NCI-H128 (cell line): ENCODE data around the gene ITGB8.

Experiments used
- DNase-seq: peaks from one replicate; lab custom pipeline; 2025; ENCODE audit not compliant: unreplicated experiment; lab: John Stamatoyannopoulos, UW

The ITGB8 gene

DNA sequence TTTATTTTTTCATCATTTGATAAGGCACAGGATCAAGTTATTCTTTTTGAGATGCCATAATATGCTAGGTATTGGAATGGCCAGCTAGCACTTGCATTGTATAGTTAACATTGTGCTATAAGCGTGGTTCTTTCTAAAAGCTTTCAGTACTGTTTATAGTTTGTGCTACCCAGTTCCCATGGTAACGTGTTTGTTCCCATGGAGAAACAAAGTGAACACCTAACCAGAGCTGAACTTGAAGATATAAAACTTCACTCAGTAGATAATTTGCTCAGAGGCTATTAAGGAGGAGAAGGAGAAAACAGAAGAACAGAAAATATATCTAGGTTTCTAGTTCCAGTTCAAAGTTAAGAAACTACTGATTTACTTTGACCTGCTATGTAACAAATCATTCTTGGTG, 23.6 kb upstream of the ITGB8 start:
- DNase-seq = no peak

- DNase-seq = peak; percentile 12
Observed at GRCh38 chr7:20307901-20308300, 22.8 kb upstream of the ITGB8 start.

- DNase-seq = no peak
Observed at GRCh38 chr7:20310301-20310700, 20.4 kb upstream of the ITGB8 start.

- DNase-seq = no peak
Observed at GRCh38 chr7:20310963-20311742, 19.5 kb upstream of the ITGB8 start.

DNA sequence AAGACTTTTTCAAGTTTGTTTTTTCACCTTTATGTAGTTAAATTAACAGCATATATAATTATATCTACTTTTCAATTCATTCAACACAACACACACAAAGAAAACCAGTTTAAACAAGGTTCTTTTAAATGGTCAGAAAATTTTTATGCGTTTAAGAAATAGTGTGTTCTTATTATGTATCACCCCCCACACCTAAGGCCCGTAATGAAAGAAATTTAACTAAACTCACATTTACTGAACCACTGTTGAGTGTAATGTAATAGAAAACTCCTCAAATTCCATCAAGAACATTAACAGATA, 19.0 kb upstream of the ITGB8 start:
- DNase-seq = no peak

DNA sequence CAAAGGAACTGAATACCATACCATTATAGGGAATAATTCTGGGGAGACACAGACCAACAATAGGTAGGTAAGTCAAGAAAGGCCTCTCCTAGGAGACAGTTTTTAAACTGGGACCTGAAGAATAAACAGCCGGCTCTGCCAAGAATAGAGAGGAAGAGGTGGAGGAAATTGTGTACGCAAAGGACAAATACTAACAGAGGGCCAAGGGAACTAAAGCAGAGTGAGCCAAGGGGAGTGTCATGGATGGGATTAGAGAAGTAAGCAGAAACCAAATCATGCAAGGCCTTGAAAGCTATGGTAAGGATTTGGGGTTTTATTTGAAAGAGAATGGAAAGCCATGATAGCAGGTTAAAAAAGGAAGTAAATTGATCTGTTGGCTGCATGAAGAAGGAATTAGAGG, 18.1 kb upstream of the ITGB8 start:
- no peak for DNase-seq

DNA sequence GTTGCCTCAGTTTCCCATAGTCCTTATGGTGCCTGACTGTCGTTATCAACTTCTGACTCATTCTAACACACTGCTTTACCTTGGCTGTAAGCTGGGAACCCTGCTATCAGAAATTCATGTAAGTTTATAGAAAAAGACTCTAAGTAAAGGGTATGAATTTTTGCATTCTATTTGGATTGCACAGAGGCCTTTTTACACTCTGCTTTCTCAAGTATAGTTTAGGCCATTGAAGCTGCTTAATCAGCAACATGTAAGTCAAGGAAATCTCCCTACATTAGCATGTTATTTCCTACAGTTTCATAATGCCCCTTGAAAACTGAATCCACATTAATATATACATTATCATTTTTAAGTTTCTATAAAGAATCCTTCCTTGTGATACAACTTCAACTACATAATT, 17.1 kb upstream of the ITGB8 start:
- DNase-seq = no peak

- no peak for DNase-seq
Observed at GRCh38 chr7:20314198-20314597, 16.5 kb upstream of the ITGB8 start.

DNA sequence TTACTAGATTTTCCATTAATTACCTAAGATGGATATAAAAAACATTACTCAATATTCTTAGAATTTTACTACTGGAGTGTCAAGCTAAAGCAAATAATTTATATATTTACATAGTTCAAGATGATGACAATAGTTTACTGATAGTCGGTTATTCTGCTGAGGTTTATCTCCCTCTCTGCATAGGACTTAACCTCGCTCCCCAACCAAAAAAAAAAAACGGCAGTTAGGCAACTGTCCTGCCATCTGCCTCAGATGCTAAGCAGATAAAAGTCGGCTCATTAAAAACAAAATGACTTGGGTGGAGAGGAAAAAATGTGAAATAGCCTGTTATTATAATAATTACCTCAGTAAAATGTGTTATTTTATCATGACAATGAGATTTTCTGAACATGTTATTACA, 14.0 kb upstream of the ITGB8 start:
- no peak for DNase-seq

GRCh38 chr7:20317413-20317812, 13.3 kb upstream of the ITGB8 start:
- DNase-seq = no peak

- no peak for DNase-seq
Observed at GRCh38 chr7:20318933-20319332, 11.8 kb upstream of the ITGB8 start.

DNA sequence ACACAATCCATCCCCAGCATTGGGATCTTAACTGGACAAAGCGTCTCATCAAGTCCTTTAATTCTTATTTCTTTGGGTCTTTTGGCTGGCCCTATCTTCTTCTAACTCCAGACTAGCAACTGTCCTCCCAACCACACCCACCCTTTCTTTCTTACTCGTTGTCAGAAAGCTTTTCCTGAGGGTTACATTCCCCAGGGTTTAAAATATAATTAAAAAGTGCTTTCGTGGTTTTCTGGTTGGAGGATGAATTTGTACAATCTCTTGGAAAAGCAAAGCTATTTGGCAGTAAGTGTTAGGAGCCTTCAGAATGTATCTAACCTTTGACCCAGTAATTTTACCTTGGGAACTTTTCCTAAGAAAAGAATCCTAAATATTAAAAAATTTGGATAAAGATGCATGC, 10.4 kb upstream of the ITGB8 start:
- no peak for DNase-seq

- DNase-seq = no peak
Observed at GRCh38 chr7:20320786-20321185, 9.9 kb upstream of the ITGB8 start.

- no peak for DNase-seq
Observed at GRCh38 chr7:20323595-20323994, 7.1 kb upstream of the ITGB8 start.

DNA sequence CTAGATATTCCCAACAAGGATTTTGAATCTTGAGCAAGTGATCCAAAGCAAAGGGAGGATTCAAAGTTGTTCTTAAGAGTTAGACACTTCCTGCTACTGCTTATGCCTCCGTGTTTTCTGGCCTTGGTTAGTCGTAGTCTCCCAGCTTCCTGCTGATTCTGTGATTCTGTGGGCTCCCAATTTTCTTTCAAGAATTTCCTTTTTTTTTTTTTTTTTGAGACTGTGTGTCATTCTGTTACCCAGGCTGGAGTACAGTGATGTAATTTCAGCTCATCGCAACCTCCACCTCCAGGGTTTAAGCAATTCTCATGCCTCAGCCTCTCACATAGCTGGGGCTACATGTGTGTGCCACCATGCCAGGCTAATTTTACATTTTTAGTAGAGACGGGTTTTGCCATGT, 4.4 kb upstream of the ITGB8 start:
- DNase-seq = no peak

GRCh38 chr7:20327055-20327454, 3.6 kb upstream of the ITGB8 start:
- no peak for DNase-seq

GRCh38 chr7:20328027-20328426, 2.7 kb upstream of the ITGB8 start:
- no peak for DNase-seq

DNA sequence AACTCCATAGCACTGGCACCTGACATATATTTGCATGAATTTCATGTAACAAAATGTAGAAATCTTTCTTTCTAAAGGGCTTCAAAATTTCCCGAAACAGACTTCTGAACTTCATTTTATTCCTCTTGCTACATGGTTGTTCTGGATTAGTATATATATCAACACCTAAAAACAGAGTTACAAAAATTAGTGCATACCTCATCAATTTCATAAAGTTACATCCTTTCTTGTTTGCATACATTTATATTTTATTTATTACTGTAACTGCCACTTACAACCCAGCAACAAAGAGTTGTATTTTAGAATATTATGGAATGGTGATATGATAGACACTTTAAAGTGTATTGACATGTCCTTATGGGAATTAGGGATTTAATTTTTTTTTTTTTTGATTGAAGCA, 2.0 kb upstream of the ITGB8 start:
- DNase-seq = no peak

DNA sequence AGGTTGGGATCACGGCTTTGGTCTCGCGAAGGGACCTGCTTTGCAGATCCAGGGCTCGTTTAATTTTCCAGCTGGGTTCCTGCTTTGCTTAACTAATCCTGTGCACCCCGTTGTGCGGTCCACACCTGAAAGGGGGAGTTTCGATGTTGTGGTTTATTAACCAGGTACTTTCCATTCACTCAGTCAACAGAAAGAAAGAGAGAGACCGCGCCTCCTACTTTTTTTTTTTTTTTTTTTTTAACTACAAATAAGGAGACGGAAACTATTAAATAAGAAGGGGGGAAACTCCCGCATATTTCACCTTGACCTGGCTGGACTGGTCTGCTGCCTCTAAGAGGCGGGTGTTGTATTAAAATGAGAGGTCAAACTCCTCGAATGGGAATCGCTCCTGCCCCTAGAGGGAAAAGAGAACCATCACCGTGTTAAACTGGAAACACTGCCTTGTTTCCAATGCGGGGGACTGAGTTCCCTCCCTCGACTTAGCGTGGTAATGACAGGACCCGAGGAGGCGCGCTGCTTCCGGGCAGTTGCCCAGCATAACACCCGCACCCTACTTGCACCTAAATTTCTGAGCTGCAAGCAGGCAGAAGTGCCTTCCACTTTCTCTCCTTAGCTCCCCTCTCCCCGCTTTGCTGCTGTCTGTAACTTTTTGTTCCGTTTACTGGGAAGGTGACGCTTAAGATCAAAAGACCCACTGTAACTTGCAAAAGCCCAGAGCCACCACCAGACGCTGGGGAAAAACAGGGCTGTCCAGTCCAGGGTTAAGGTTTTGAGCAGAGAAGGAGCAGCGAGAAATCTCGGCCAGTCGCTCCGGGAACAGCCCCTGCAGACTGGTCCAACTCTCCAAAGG, 1.1 kb upstream of the ITGB8 start:
- DNase-seq = peak; percentile 29

DNA sequence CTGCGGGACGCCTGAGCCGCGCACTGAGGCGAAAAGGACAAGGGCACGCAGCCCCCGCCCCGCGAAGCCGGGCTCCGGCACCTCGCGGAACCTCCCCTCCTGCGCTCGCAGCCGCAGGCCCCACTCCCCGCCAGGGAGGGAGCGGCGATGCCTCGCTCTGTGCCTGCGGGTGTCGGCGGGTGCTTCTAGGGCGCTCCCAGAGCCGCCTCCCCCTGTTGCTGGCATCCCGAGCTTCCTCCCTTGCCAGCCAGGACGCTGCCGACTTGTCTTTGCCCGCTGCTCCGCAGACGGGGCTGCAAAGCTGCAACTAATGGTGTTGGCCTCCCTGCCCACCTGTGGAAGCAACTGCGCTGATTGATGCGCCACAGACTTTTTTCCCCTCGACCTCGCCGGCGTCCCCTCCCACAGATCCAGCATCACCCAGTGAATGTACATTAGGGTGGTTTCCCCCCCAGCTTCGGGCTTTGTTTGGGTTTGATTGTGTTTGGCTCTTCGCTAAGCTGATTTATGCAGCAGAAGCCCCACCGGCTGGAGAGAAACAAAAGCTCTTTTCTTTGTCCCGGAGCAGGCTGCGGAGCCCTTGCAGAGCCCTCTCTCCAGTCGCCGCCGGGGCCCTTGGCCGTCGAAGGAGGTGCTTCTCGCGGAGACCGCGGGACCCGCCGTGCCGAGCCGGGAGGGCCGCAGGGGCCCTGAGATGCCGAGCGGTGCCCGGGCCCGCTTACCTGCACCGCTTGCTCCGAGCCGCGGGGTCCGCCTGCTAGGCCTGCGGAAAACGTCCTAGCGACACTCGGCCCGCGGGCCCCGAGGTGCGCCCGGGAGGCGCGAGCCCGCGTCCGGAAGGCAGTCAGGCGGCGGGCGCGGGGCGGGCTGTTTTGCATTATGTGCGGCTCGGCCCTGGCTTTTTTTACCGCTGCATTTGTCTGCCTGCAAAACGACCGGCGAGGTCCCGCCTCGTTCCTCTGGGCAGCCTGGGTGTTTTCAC, 519 bp downstream of the ITGB8 start:
- DNase-seq = peak; percentile 53
